HepG2 (cell line): ENCODE data around the gene STK11. TPM values are rescaled to one million over a fixed set of nuclear protein-coding genes. Genes with fewer than 3 reads are reported as not detected.

Experiments
- CBX2 ChIP-seq, 2 experiments: fragments of 200-600 bp in 1 of 2; sonication (generic); formaldehyde crosslinking in 1 of 2; IDR thresholded peaks; 2 replicates each; pipeline versions ENCODE4 v1.7.0 to v1.8.1; 2018 to 2022; ENCODE audit warnings: low read depth in 2 of 2, low read length in 1 of 2, mild to moderate bottlenecking in 1 of 2, missing genetic modification reagents in 1 of 2
- EP300 ChIP-seq, 3 experiments: sonication (generic) in 1 of 3; formaldehyde crosslinking in 1 of 3; IDR thresholded peaks; 2 replicates each; pipeline versions ENCODE4 v1.5.1 to v1.6.1; 2011 to 2020; ENCODE audit warnings: low read depth in 2 of 3, low read length in 2 of 3, borderline replicate concordance in 1 of 3, improper control_type of control experiment in 1 of 3, mild to moderate bottlenecking in 1 of 3, missing genetic modification reagents in 1 of 3, moderate library complexity in 1 of 3
- GABPA ChIP-seq, 2 experiments: IDR thresholded peaks; 2 replicates each; pipeline ENCODE4 v1.6.1; 2011 to 2016; ENCODE audit warnings: low read depth in 2 of 2, low read length in 1 of 2, missing biosample characterization in 1 of 2, missing genetic modification characterization in 1 of 2
- GABPB1 ChIP-seq: IDR thresholded peaks from 2 replicates; pipeline ENCODE4 v1.6.1; 2016; ENCODE audit warnings: mild to moderate bottlenecking, missing genetic modification reagents, moderate library complexity, missing compliant biosample characterization
- GATAD2A ChIP-seq: IDR thresholded peaks from 2 replicates; pipeline ENCODE4 v1.6.1; 2016
- JUN ChIP-seq: sonication (generic); formaldehyde crosslinking; IDR thresholded peaks from 2 replicates; pipeline ENCODE4 v1.4.0; 2020; ENCODE audit warnings: mild to moderate bottlenecking, missing genetic modification reagents
- LBX2 ChIP-seq: sonication (generic); formaldehyde crosslinking; IDR thresholded peaks from 2 replicates; pipeline ENCODE4 v1.5.0; 2020; ENCODE audit warnings: missing genetic modification reagents, mild to moderate bottlenecking, borderline replicate concordance
- NR2F6 ChIP-seq, 2 experiments: IDR thresholded peaks; 2 replicates each; pipeline ENCODE4 v1.6.1; 2016; ENCODE audit warnings: antibody characterized with exemption in 1 of 2, mild to moderate bottlenecking in 1 of 2
- NR3C1 ChIP-seq: sonication (generic); formaldehyde crosslinking; IDR thresholded peaks from 2 replicates; pipeline ENCODE4 v1.4.0; 2020; ENCODE audit warnings: missing genetic modification reagents
- POLR2G ChIP-seq: fragments of 200-400 bp; formaldehyde crosslinking; IDR thresholded peaks from 2 replicates; pipeline ENCODE4 v1.6.1; 2018; ENCODE audit warnings: mild to moderate bottlenecking, low read depth, low read length, moderate library complexity
- PRMT3 ChIP-seq: sonication (generic); formaldehyde crosslinking; IDR thresholded peaks from 2 replicates; pipeline ENCODE4 v1.8.1; 2022; ENCODE audit warnings: low read depth, mild to moderate bottlenecking, moderate library complexity, missing genetic modification reagents, borderline replicate concordance
- RBM22 ChIP-seq: fragments of 200-400 bp; formaldehyde crosslinking; optimal IDR thresholded peaks from 2 replicates; pipeline ENCODE3; 2017; ENCODE audit warnings: mild to moderate bottlenecking, low read length, moderate library complexity
- SKI ChIP-seq: fragments of 450-650 bp; IDR thresholded peaks from one replicate; pipeline ENCODE4 v1.6.1; 2018; ENCODE audit warnings: mild to moderate bottlenecking; ENCODE audit not compliant: partially characterized antibody
- SMC3 ChIP-seq: IDR thresholded peaks from 2 replicates; pipeline ENCODE4 v1.6.1; 2011; ENCODE audit warnings: low read length, improper control_type of control experiment
- SNAI1 ChIP-seq: sonication (generic); formaldehyde crosslinking; IDR thresholded peaks from 2 replicates; pipeline ENCODE4 v1.5.0; 2020; ENCODE audit warnings: mild to moderate bottlenecking, missing genetic modification reagents, borderline replicate concordance
- ZNF562 ChIP-seq: sonication (generic); formaldehyde crosslinking; IDR thresholded peaks from 2 replicates; pipeline ENCODE4 v1.8.0; 2022; ENCODE audit warnings: missing genetic modification reagents, borderline replicate concordance
- ZNF83 ChIP-seq: sonication (generic); formaldehyde crosslinking; IDR thresholded peaks from 2 replicates; pipeline ENCODE4 v1.4.0; 2020; ENCODE audit warnings: missing genetic modification reagents, mild to moderate bottlenecking, borderline replicate concordance
- ZNF883 ChIP-seq: sonication (generic); formaldehyde crosslinking; IDR thresholded peaks from 2 replicates; pipeline ENCODE4 v1.5.1; 2020; ENCODE audit warnings: mild to moderate bottlenecking, missing genetic modification reagents; ENCODE audit errors: not compliant biosample characterization
- ZSCAN20 ChIP-seq: sonication (generic); formaldehyde crosslinking; IDR thresholded peaks from 2 replicates; pipeline ENCODE4 v1.4.0; 2020; ENCODE audit warnings: missing genetic modification reagents, mild to moderate bottlenecking, borderline replicate concordance
- ZXDC ChIP-seq: sonication (generic); formaldehyde crosslinking; IDR thresholded peaks from 2 replicates; pipeline ENCODE4 v1.5.0; 2020; ENCODE audit warnings: mild to moderate bottlenecking, missing genetic modification reagents
- polyA plus RNA-seq, 8 experiments: library from polyadenylated mRNA; depleted of rRNA in 3 of 8; stranded (reverse) in 7 of 8; unstranded in 1 of 8; fragments of >200 nt; fragmentation: Illumina TruSeq in 4 of 8; extraction: Trizol in 4 of 8; gene quantifications; 2 replicates each; pipeline versions ENCODE4 v1.2.1 to v1.2.3, GENCODE V29; 2011 to 2016; ENCODE audit warnings: low read depth in 4 of 8, missing spikeins in 1 of 8, mixed read lengths in 1 of 8; ENCODE audit not compliant: insufficient read depth in 1 of 8
- total RNA-seq, 5 experiments: library from RNA; depleted of rRNA; stranded (reverse); fragments of >200 nt; fragmentation: Illumina TruSeq; extraction: Trizol; gene quantifications; 2 replicates each; pipeline ENCODE4 v1.2.3, GENCODE V29; 2016; ENCODE audit warnings: low read depth in 1 of 5

The STK11 gene
- total and polyA plus RNA-seq, 2 of the 13 experiments (the other 11 are each of a cell fraction or from before 2014, with no cell fraction given), result 27.5 to 43.6 TPM

- TF ChIP-seq EP300 (IDR thresholded peaks at IDR 0.05; ENCODE audit: low read depth in 2 of 2, low read length in 2 of 2) (0 out of 4 replicates have a peak, but pooled peaks of 1 of the 2 experiments have one; percentile 5), EP300 (CRISPR knock-in tag; IDR thresholded peaks at IDR 0.05; ENCODE audit: borderline replicate concordance) (no peak; the same call in 1 of the 2 replicates), ZNF883 (peak; percentile 12), LBX2 (CRISPR knock-in tag) (no peak), PRMT3 (peak; percentile 71; the same call in 1 of the 2 replicates), JUN (CRISPR knock-in tag) (peak; percentile 57; the same call in 1 of the 2 replicates), GABPA (IDR thresholded peaks at IDR 0.05; ENCODE audit: low read depth, low read length) (no peak), GABPA (CRISPR knock-in tag; IDR thresholded peaks at IDR 0.05; ENCODE audit: low read depth) (peak; percentile 59; the same call in 1 of the 2 replicates), ZNF562 (CRISPR knock-in tag) (no peak), SNAI1 (CRISPR knock-in tag) (peak; percentile 71), NR3C1 (CRISPR knock-in tag) (no peak), SMC3 (no peak), RBM22 (peak; percentile 93), ZXDC (CRISPR knock-in tag) (0 out of 2 replicates have a peak, but pooled peaks have one; percentile 18), ZNF83 (CRISPR knock-in tag) (peak; percentile 19; the same call in 1 of the 2 replicates), CBX2 (IDR thresholded peaks at IDR 0.05; ENCODE audit: low read depth, low read length) (no peak), CBX2 (CRISPR knock-in tag; IDR thresholded peaks at IDR 0.05; ENCODE audit: low read depth) (no peak), GATAD2A (CRISPR knock-in tag) (peak; percentile 44; the same call in 1 of the 2 replicates), POLR2G (peak; percentile 98), ZSCAN20 (CRISPR knock-in tag) (peak; percentile 44; the same call in 1 of the 2 replicates), GABPB1 (CRISPR knock-in tag) (peak; percentile 85), NR2F6 (IDR thresholded peaks at IDR 0.05) (no peak), NR2F6 (CRISPR knock-in tag; IDR thresholded peaks at IDR 0.05) (0 out of 2 replicates have a peak, but pooled peaks have one; percentile 0), SKI (peak; percentile 18)
These were observed 42.7 kb downstream of the STK11 start, which contains the start of gene MIDN (continued) for GRCh38 chr19:1248139-1248785.
